Stimulated activated CD4-positive, alpha-beta T cell treated with anti-CD3 and anti-CD28 coated beads, Interleukin-12 subunit alpha, Interleukin-12 subunit beta, amount 100 ng/mL, for 24 hours (primary cell): ENCODE measurements around the gene HNF4A.
"Not testable (repeated sequence)": the region's sequence is repeated elsewhere in the genome, so short reads cannot be mapped to it uniquely, and the experiment has no call there.

Experiments used
- DNase-seq, 2 experiments: peaks; one replicate each; pipeline ENCODE4 v3.0.0-alpha.2; 2020; ENCODE audit warnings: low read depth in 2 of 2

HNF4A gene

GRCh38 chr20:44355498-44356352 lies at the start of gene HNF4A:
Gene HNF4A, plus strand, starts transcription at chr20:44355699. Its CDS starts 106 bp downstream, at chr20:44355805.
- no peak for DNase-seq

GRCh38 chr20:44306927-44307326 lies 48.6 kb upstream of the HNF4A start:
- no peak for DNase-seq

- no peak for DNase-seq
Measured at GRCh38 chr20:44309763-44310663, 45.5 kb upstream of the HNF4A start.

- peak; percentile 96 to 98 for DNase-seq
Measured at GRCh38 chr20:44310664-44311639, 44.5 kb upstream of the HNF4A start, which contains the start of gene FITM2. Gene FITM2, minus strand, starts transcription at chr20:44311202. Its CDS starts 54 bp downstream, at chr20:44311148.

- DNase-seq, result no peak
Measured at GRCh38 chr20:44314870-44315269, 40.6 kb upstream of the HNF4A start.

GRCh38 chr20:44319839-44320422 lies 35.6 kb upstream of the HNF4A start:
- DNase-seq, result no peak

- DNase-seq, result no peak
Measured at GRCh38 chr20:44324343-44324742, 31.2 kb upstream of the HNF4A start.

GRCh38 chr20:44326391-44327159 lies 28.9 kb upstream of the HNF4A start:
- DNase-seq, result peak in 1 of 2 experiments; percentile 17

- not testable (repeated sequence) for DNase-seq
Measured at GRCh38 chr20:44327748-44328147, 27.8 kb upstream of the HNF4A start.

- no peak for DNase-seq
Measured at GRCh38 chr20:44328428-44328827, 27.1 kb upstream of the HNF4A start.

GRCh38 chr20:44331201-44331600 lies 24.3 kb upstream of the HNF4A start:
- DNase-seq, result no peak

- DNase-seq, result no peak
Measured at GRCh38 chr20:44334306-44334705, 21.2 kb upstream of the HNF4A start.

- DNase-seq, result no peak
Measured at GRCh38 chr20:44334709-44335108, 20.8 kb upstream of the HNF4A start.

- DNase-seq, result no peak
Measured at GRCh38 chr20:44335675-44336074, 19.8 kb upstream of the HNF4A start.

GRCh38 chr20:44336086-44336485 lies 19.4 kb upstream of the HNF4A start:
- DNase-seq, result no peak

GRCh38 chr20:44336725-44337380 lies 18.6 kb upstream of the HNF4A start, which contains the start of gene R3HDML:
Gene R3HDML, plus strand, starts transcription at chr20:44337043. Its CDS starts 115 bp downstream, at chr20:44337158.
- DNase-seq, result no peak

- no peak for DNase-seq
Measured at GRCh38 chr20:44342248-44342647, 13.3 kb upstream of the HNF4A start.

GRCh38 chr20:44343162-44343675 lies 12.3 kb upstream of the HNF4A start:
- DNase-seq, result no peak

- DNase-seq, result no peak
Measured at GRCh38 chr20:44344723-44345122, 10.8 kb upstream of the HNF4A start.
